Cerebellar nuclear complex (tissue), 1 donor: ENCODE results near the gene CNTN5.

Experiments
- DNase-seq, 2 experiments: peaks; one replicate each; lab custom pipeline; 2025; lab: John Stamatoyannopoulos, UW

The CNTN5 gene

DNA sequence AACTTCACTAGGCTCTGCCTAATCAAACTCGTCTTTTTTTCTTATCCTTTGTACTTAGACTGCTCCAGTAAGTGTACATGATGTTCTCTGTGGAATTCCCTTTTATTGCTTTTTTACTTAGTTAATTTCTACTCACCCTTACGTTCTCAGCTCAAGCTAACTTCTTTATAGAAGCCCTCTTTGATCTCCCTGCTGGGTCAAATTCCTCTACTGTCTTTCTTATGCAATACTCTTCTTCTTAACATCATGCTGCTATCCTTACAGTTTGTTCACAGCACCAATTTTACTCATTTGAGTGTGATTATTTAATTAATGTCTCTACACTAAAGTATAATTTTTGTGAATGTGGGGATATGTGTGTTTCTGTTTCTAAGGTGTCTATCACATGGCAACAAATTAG, 498.3 kb downstream of the CNTN5 start:
- DNase-seq = no peak

DNA sequence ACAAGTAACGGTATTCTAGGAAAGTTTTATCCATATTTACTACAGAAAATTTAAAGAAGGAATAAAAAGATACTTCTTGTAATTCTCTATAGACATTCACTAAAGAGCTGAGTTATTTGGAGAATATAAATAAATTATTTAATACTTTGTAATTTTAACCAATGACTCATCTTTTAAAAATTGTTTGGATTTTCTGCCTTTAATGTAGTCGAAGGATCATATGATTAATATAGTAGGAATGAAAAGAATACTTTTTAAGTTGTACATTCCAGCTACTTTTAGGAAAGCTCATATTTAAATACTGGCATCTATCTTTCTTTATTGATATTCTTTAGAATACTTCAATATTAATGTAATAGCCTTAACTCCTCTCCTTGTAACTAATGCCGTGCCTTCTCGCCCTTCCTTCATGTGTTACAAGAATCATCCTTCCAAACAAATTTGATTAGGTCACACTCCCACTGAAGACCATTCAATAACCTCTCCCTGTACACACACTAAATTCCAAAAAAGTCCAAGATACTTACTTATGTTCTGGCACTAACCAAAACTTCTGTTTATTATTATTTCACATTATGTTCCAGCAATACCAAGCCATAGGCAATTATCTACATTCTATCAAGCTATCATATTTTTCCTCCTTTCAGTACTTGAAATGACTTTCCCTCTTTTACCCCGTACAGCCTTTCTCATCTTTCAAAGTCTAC, 501.9 kb downstream of the CNTN5 start:
- DNase-seq = no peak

DNA sequence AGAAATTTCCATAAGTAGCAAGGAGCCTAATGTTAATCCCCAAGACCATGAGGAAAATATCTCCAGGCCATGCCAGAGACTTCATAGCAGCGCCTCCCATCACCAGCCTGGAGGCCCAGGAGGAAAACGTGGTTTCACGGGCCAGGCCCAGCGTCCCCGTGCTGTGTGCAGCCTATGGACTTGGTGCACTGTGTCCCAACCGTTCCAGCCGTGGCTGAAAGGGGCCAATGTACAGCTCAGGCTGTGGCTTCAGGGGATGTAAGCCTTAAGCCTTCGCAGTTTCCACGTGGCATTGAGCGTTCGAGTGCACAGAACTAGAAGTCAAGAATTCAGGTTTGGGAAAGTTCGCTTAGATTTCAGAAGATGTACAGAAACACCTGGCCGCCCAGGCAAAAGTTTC, 510.7 kb downstream of the CNTN5 start:
- DNase-seq = no peak

DNA sequence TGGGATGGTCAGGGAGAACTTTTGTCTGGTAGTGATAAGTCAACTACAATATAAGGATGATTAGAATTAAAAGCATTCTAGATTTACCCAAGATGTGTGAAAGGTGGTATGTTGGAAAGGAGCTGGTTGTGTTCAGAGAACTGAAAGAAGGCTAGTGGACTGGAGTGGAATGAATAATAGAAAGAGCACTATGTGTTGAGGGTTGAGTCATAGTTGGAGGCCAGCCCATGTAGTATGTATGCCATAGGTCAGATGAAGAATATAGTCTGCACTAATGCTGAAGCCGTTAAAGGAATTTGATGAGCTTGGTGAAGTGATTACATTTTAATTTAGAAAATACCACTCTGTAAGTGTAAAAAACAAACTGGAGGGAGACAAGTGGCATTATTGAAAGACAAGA, 514.1 kb downstream of the CNTN5 start:
- no peak for DNase-seq

DNA sequence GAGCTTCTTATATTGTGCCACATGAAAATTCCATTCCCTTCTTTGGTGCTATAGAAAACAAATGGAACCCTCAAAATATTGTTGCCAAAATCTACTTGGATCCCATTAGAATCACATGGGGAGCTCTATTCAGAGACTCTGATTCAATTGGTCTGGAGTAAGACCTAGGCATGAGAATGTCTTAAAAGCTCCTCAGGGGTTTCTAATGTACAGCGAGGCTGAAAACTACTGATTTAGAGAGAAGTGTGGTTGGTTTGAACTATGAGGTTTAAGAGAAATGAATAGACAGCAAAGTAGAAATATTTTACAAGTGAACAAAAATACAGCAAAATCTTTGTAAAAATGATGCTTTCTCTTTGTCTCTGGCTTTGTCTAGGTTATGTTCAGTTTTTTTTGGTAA, 514.7 kb downstream of the CNTN5 start:
- no peak for DNase-seq

DNA sequence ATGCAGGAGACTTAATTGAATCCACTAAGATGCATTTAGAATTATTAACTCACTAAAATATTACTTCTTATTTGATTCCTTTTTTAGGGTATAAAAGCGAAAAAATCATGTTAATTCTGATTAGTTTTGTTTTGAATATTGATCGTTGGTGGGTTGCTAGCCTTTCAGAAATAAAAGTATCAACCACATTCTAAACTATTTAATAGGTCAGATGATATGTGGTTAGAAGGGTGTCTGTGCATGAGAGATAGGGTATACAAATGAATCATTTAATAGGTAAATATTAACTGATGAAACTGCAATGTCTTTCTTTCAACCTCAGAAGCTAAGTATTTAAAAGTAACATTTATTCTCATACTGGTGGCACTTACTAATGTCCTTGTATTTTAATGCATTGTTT, 515.1 kb downstream of the CNTN5 start:
- no peak for DNase-seq

DNA sequence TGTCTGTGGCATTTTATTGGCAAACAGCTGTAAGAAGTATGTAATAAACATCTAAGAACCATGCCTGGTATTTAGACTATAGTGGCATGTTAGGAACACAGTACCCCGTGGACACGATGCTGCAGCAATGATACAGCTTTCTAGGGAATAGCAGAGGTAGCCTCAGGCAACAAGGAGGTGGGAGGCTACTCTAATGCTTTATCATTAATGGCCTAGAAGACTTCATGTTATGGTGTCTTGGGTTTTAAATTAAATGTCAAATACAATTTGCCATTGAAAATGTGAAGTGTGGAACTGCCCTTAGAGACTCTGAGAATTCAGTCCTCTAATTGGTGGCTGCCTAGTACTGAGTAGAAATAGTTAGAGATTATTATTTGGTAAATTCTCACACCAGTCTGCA, 516.9 kb downstream of the CNTN5 start:
- no peak for DNase-seq

DNA sequence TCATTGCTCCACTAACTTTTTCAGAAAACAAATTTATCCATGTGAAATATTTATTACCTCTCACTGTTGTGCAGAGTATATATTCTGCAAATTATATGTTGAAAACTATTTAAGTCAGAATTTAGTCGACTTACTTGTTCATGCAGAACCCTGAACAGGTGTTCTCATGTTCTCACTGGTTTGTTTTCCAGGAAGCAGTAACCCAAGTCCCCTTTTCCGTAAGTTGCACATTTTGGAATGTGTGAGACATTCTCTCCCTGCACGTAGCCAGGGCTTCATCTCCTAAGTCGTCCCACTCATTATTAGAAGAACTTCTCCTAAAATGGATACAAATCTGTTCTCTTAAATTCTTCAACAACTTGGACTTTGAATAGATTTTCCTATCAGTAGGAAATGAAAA, 524.9 kb downstream of the CNTN5 start:
- DNase-seq = no peak

DNA sequence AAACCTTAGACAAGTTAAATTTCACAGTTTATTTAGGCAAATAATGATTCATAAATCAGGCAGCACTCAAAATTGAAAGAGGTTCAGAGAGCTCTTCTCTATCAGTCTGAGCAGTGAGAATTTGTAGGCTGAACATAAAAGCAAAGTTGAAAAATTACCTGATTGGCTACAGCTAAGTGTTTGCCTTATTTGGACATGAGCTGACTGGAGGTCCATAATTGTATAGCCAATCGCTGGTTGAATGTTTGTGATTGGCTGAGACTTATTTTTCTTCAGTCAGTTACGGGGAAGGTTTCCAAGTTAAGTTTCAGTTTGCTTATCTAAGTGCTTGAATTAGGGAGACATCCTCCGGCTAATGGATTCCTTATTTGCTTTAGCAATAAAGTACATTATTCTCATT, 527.5 kb downstream of the CNTN5 start:
- DNase-seq = no peak

DNA sequence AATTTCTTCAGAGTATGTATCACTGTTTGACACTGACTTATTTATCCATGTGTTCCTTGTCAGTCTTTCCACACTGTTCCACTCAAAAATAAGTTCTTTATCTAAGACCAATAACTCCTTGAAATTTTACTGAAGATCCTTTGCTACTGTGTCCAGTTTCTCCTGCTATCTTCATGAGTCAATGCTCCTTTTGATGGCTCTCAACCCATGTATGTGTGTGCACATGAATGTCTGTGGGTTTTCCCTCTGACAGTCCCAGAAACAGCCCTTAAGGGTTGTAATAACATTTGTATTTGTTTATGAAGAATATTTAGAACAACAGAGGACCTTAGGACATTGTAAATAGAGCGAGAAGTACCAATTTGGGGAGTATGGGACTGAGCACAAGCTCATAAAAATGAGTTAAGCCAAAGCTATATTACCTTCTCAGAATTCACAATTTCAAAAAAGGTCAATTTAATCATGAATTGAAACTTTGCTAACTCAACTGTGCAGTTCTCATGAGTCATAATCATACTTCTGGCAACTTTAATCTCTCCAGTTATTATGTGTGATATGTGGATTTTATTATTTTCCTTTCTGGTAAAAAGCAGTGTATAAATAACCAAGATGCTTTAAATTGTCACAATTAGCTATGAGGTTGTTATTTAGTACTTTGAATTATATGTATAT, 533.6 kb downstream of the CNTN5 start:
- no peak for DNase-seq

DNA sequence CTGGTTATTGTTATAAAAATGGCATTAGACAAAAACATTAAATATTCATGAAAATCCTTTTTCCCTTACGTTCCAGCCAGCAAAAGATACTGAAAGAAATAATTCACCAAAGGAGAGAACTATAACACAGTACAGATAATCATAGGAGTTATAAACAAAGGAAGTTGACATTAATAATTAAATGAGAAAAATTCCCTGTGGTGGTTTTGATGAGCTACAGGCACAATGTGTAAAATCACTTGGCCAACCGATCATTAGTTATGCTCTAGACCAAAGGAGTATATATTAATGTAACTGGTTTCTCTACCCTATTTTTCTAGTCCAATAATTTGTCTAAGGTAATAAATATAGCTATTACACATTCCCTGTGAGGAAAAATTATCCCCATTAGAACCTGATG, 534.7 kb downstream of the CNTN5 start:
- DNase-seq = no peak

DNA sequence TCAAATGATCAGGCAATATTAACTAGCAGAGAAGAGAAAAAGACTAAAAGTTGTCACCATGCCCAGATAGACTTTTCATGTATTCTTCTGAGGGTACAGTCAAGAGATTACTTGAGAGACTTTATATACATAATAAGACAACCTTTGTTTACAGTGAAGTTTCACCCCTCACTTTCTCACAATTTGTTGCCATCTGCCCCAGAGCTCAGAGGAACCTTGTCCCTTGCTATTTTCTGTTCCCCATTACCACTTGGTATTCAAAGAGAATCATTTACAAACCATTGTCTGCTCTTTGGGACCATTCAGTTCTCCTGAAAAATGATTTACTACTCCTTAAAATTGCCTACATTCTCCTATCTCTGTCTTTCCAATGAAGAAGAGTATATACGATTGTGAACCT, 544.6 kb downstream of the CNTN5 start:
- DNase-seq = no peak

DNA sequence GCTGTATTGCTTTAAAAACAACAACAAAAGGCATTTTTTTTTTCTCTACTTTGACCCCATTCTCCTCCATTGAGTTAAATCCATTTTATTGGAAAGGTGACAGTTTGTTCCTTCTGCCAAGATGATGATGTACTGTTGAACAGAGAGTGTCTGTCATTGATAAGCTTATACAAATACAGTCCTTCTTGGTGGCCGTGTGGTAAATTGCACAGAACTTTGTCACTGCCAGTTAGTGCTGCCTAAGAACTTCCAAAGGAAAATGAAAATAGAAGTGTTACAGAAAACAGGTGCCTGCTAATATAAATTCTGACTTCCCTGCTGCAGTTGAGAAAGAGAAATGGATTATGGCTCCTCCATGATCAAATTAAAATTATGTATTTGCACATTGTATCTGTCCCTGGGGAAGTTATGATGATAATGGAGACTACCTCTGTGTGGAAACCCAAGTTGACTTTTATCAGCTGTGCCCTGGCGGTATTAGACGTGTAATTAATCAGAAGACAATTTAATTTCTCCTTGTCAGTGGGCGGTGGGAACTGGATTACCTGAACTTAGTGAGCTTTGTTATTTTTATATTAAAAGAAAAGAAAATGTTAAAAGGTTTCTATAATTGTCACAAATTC, 546.7 kb downstream of the CNTN5 start:
- no peak for DNase-seq

DNA sequence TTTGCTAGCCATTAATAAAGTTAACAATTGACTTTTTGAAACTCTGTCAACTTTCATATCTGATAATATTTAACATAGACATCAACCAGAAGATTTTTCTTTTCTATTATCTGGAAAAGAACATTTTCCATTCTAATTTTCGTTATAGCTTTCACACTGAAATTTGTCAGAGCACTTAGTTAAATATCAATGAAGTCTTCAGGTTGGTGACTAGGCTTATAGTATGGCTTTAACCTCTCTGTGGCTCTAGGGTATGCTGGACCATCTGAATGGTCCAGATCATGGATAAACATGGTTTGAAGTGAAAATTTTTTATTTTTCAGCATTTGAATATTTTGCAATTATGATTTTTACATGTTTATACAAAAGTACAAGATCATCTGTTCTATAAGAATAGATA, 548.1 kb downstream of the CNTN5 start:
- no peak for DNase-seq

DNA sequence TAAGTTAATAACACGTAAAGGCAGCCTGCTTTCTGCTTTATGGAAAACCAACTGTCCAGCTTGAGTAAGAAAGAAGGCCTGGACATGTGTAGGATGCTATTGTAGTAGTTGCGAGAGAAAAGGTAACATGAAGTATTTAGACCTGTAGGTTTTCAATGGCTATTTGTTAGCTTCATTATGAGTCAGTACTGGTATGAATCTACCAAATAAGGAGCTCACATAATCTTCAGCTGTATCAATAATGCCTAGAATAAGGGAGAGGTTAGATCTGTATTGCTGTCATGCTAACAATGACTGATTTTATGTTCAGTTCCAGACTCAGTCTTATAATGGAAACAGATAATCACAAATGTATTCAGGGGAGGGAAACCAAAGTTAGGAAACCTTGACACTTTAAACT, 550.3 kb downstream of the CNTN5 start:
- no peak for DNase-seq

DNA sequence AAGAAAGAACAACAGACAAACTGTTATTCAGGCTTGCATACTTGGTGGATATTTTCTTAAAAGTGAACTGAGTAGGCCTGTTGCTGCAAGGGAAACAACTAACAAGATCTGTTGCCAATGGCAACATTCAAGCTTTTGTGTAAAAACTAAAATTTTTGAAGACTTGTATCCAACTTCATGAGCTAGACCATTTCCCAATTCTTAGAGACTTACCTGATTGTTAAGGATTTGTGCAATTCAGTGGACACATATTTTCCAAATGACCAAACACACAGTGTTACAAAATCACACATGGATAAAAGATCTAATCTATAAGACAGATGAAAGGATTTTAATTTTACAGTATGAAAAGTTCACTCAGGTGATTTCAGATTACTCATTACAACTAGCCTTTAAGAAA, 564.1 kb downstream of the CNTN5 start:
- DNase-seq = no peak

DNA sequence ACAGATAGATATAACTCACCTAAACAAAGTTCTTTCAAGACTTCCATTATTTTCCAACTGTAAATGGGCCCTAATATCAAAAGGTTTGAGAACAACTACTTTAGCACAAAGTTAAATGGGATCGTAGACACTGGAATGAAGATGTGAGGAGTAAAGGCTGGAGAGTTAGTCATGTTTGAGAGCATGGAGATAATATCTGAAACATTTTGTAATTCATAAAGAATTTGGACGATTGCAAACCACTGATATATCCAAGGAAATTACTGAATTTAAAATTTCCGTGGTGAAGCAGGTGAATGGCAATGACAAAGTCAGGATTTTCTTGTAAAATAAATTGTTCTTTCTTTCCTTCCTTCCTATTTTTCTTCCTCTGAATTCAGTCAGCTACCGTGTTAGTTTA, 564.9 kb downstream of the CNTN5 start:
- DNase-seq = no peak

DNA sequence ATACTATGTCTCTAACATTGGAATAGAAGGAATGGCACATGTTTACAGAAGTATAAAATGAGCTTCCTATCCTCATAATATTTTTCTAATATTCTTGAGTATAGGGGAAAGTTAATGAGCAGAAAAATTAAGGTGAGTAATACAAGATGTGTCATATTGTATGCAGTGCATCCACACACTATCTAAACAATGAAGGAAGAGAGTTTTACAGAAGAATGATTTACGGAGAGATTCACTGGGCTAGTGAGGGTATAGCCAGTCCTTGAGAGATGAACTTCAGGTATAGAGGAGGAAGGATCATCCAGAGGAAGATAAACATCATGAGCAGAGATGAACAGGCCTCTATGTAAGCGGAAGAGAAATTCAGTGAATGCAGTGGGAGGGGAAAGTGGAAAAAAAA, 569.0 kb downstream of the CNTN5 start:
- DNase-seq = no peak

DNA sequence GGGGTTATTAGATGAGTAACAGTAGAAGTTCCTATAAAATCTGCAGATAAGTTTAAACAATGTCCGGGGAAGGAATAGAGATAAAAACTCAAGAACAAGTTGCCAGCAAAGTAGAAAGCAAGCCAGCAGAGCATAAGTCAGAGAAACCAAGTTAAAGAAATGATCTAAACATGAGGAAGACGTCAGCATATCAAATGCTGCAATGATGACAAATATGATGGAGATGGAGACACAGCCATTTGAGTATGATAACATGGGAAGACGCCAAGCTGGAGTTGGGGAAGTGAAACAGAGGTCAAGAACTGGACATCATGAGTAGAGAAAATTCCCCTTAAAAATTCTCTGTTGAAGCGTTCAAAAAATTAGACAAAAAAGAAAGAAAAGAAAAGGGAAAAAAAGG, 571.5 kb downstream of the CNTN5 start:
- DNase-seq = no peak

DNA sequence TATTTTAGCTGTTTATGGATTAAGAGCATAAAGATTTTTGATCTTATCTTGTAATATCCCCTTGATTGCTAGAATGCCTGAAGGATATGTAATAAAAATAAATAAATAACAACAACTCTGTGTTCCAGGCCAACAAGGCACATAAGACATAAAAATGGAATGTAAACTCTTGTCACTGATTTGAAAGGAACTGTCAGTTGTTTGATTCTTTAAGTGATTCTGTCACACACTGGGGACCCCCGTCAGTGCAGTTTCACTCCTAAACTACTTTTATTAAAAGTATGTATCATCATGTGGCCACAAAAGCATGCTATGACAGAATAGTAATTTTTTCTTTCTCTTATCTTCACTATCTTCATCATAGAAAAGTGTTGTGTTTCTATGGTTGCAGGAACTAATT, 572.4 kb downstream of the CNTN5 start:
- DNase-seq = no peak

DNA sequence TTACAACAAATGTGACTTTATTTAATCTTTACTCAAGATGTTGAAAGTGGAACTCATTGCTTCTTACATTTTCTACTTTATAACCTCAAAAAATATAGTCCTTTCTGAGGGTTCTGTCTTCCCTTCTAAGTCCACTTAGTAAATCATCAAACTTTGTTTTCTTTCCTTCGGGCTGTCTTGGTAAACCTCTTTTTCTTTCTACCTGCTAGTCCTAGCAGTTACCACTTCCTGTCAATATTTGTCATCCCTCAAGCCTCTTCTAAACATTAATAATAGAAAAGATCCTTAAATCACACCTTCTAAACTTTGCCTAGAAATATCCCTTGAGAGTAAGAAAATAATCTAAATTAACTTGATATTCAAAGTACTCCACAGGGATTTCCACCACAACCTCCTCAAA, 580.4 kb downstream of the CNTN5 start:
- DNase-seq = no peak

DNA sequence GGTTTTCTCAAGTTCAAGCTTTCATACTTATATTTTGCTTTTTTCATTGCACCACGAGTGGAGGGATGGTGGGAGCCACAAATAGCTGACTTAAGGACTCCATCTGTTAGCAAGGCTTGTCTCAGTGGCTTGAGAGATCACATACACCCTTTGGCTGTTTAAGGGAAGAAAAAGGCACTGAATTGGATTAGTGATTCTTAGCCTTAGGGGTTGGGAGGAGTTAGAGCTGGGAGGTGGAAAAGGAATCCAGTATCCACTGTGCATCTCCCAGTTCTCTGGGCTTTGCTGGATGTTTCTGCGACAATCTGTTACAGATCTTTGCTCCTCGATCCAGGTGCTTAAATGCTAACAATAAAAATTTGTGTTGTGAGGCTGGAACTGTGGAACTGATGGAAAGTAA, 593.6 kb downstream of the CNTN5 start:
- DNase-seq = no peak

DNA sequence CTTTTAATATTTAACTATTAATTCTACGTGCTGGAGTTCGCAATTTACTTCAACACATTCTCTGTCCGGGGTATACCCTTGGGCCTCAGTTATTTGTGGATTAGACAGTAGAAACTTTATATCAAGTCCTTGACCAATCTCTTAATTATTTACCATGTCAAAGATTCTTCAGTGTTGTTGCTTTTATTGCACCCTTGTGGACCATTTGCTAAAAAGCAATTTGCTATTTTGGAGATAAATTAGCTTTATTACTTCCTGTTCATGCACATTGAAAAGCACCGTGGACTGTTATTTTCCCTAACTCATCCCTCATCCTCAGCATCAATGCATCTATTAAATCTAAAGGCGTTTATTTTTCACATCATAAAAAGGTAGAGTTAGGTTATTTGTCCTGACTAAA, 609.9 kb downstream of the CNTN5 start:
- no peak for DNase-seq

DNA sequence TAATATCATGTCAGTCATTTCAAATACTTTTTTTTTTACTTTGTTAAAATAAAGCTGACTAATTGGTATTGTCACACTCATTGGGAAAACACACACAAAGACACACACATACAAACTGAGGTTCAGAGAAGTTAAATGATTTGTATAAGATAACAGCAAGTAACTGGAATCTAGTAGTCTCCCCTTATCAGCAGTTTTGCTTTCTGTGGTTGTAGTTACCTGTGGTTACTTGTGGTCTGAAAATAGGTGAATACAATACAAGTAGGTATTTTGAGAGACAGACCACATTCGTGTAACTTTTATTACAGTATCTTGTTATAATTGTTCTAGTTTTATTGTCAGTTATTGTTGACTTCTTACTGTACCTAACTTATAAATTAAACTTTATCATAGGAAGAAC, 610.9 kb downstream of the CNTN5 start:
- no peak for DNase-seq
